ENCODE measurements around the gene ISG15. TPM values are rescaled to one million over a fixed set of nuclear protein-coding genes. Genes with fewer than 3 reads are reported as not detected.
A peak's percentile ranks its signal among the peaks of the same experiment; 100 is the strongest.

The ISG15 gene
- total and polyA plus RNA-seq, 2 of the 13 experiments (the other 11 are each of a cell fraction or from before 2014, with no cell fraction given), result 42.1 to 54.9 TPM

GRCh38 chr1:1058088-1058905 lies 45.0 kb downstream of the ISG15 start (continued):
- TF ChIP-seq CC2D1A (CRISPR knock-in tag; IDR thresholded peaks at IDR 0.05), result no peak
- no peak for TF ChIP-seq NFIB (CRISPR knock-in tag; IDR thresholded peaks at IDR 0.05; ENCODE audit: borderline replicate concordance)
- no peak for TF ChIP-seq ZIK1 (CRISPR knock-in tag; IDR thresholded peaks at IDR 0.05; ENCODE audit: borderline replicate concordance, low read depth)
- peak; percentile 90 for TF ChIP-seq MAX (IDR thresholded peaks at IDR 0.05)
- TF ChIP-seq ZNF547 (CRISPR knock-in tag; IDR thresholded peaks at IDR 0.05), result 0 out of 2 replicates have a peak, but pooled peaks have one; percentile 27
- TF ChIP-seq ZNF484 (CRISPR knock-in tag; IDR thresholded peaks at IDR 0.05; ENCODE audit: borderline replicate concordance, low read depth), result no peak
- no peak for TF ChIP-seq HNRNPK (IDR thresholded peaks at IDR 0.05; ENCODE audit: low read depth, low read length, poor library complexity, severe bottlenecking)
- no peak for TF ChIP-seq ZNF629 (CRISPR knock-in tag; conservative IDR thresholded peaks at IDR 0.05)
- no peak for TF ChIP-seq ZNF496 (CRISPR knock-in tag; IDR thresholded peaks at IDR 0.05; ENCODE audit: insufficient replicate concordance)
- no peak; the same call in 1 of the 2 replicates for TF ChIP-seq ZNF205 (CRISPR knock-in tag; IDR thresholded peaks at IDR 0.05)
- 0 out of 2 replicates have a peak, but pooled peaks have one; percentile 9 for TF ChIP-seq ZNF563 (CRISPR knock-in tag; IDR thresholded peaks at IDR 0.05)
- no peak for TF ChIP-seq THAP8 (CRISPR knock-in tag; IDR thresholded peaks at IDR 0.05; ENCODE audit: borderline replicate concordance)
- TF ChIP-seq ZNF3 (CRISPR knock-in tag; IDR thresholded peaks at IDR 0.05), result no peak
- no peak for TF ChIP-seq ZBTB43 (CRISPR knock-in tag; conservative IDR thresholded peaks at IDR 0.05)
- TF ChIP-seq GTF3A (CRISPR knock-in tag; conservative IDR thresholded peaks at IDR 0.05), result no peak
- no peak for TF ChIP-seq ZNF30 (CRISPR knock-in tag; IDR thresholded peaks at IDR 0.05)
- TF ChIP-seq ZNF282 (IDR thresholded peaks at IDR 0.05; ENCODE audit: partially characterized antibody), result no peak
- 0 out of 2 replicates have a peak, but pooled peaks have one; percentile 29 for TF ChIP-seq HNF1A (IDR thresholded peaks at IDR 0.05; ENCODE audit: low read depth)
- peak; percentile 39; the same call in 1 of the 2 replicates for TF ChIP-seq HNF1A (CRISPR knock-in tag; IDR thresholded peaks at IDR 0.05; ENCODE audit: borderline replicate concordance)
- TF ChIP-seq BCLAF1 (IDR thresholded peaks at IDR 0.05), result no peak

All from HepG2 (cell line).